ENCODE measurements around the gene NUDT14.

GRCh38 chr14:105200074-105200473 lies 19.0 kb upstream of the NUDT14 start:
- TF ChIP-seq CTCF (IDR thresholded peaks at IDR 0.05) (no peak), POLR2A (IDR thresholded peaks at IDR 0.05) (no peak), EP300 (IDR thresholded peaks at IDR 0.05) (no peak)

All from ovary (tissue), 3 donors.